Cortex of kidney (tissue), 1 donor: ENCODE results near the gene IGF1R.

Source experiments
- DNase-seq: peaks from one replicate; lab custom pipeline; 2025; lab: John Stamatoyannopoulos, UW

Gene IGF1R

GRCh38 chr15:98727115-98728040 lies 79.0 kb downstream of the IGF1R start:
- DNase-seq, result no peak

- DNase-seq, result no peak
Observed at GRCh38 chr15:98728082-98728810, 79.9 kb downstream of the IGF1R start.

- no peak for DNase-seq
Observed at GRCh38 chr15:98728811-98729160, 80.4 kb downstream of the IGF1R start.

- DNase-seq, result no peak
Observed at GRCh38 chr15:98729446-98730042, 81.2 kb downstream of the IGF1R start.

GRCh38 chr15:98730860-98731711 lies 82.7 kb downstream of the IGF1R start:
- DNase-seq, result no peak

- DNase-seq, result no peak
Observed at GRCh38 chr15:98731712-98732450, 83.5 kb downstream of the IGF1R start.

- no peak for DNase-seq
Observed at GRCh38 chr15:98733098-98733497, 84.8 kb downstream of the IGF1R start.

GRCh38 chr15:98734466-98735199 lies 86.3 kb downstream of the IGF1R start:
- DNase-seq, result no peak

GRCh38 chr15:98735304-98735703 lies 87.0 kb downstream of the IGF1R start:
- DNase-seq, result no peak

- no peak for DNase-seq
Observed at GRCh38 chr15:98735895-98736617, 87.7 kb downstream of the IGF1R start.

GRCh38 chr15:98737159-98737558 lies 88.8 kb downstream of the IGF1R start:
- DNase-seq, result no peak

GRCh38 chr15:98737721-98738120 lies 89.4 kb downstream of the IGF1R start:
- DNase-seq, result no peak

GRCh38 chr15:98738689-98739401 lies 90.5 kb downstream of the IGF1R start:
- DNase-seq, result no peak

GRCh38 chr15:98740295-98740694 lies 92.0 kb downstream of the IGF1R start:
- DNase-seq, result no peak

- DNase-seq, result no peak
Observed at GRCh38 chr15:98740963-98741362, 92.6 kb downstream of the IGF1R start.

GRCh38 chr15:98743177-98743576 lies 94.8 kb downstream of the IGF1R start:
- no peak for DNase-seq

GRCh38 chr15:98744506-98744905 lies 96.2 kb downstream of the IGF1R start:
- no peak for DNase-seq

- no peak for DNase-seq
Observed at GRCh38 chr15:98745179-98745578, 96.8 kb downstream of the IGF1R start.
